ENCODE measurements around the gene APOL4.
A peak's percentile ranks its signal among the peaks of the same experiment; 100 is the strongest.
"Not testable (repeated sequence)": the region's sequence is repeated elsewhere in the genome, so short reads cannot be mapped to it uniquely, and the experiment has no call there.

The APOL4 gene

DNA sequence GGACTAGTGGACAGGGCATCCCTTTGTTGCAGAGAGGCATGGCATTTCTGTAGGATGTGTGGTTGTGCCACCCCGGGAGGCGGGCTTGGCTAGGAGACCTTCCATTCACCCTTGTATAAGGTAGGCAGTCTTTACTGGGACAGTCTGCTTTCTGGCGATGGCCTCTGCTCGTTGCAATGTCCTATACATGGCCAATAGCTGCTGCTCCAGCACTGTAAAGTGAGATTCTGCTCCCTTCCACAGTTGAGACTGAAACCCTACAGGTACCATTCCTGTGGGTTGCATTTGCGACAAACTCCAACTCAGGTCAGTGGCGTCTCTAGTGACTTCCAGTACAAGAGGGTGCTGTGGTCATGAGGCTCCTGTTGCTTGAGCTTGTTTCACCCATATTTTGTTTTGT is 20.7 kb downstream of the APOL4 start:
- no peak for DNase-seq

DNA sequence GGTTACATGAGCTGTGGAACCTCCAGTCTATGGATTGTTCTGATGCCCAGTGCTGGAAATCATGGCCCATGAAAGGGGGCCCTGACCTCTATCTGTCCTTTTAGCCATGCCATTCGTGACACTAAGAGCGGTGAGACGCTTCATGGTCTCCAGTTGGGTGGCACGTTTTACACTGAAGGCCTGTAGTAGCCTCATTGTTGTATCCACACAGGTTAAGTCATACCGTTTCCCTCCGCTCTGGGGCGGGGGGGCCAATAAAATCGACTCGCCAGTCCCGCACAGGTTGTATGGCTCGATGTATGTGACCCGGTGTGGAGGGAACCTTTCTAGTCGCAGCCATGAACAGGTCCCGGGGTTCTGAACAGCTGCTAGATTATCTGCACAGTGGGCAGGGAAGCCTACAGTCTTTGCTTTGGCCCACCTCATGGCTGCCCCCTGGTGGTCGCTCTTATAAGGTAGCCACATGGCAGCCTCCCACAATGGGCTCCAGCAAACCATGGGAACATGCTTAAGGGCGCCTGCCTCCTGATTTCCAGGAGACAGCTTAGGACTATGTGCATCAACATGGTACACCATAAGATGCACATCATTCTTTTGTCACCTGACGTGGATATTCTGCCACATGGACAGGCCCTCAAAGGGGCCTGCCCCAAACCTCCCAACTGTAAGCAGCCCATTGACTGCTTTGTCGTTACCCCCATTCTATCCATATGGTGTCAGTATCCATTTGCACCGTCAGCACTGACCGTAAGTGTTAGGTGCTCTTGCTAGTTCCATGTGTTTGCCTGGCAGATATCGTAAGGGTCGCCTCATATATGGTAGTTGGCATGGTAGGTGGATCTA is 21.4 kb downstream of the APOL4 start:
- peak; percentile 91 for DNase-seq

DNA sequence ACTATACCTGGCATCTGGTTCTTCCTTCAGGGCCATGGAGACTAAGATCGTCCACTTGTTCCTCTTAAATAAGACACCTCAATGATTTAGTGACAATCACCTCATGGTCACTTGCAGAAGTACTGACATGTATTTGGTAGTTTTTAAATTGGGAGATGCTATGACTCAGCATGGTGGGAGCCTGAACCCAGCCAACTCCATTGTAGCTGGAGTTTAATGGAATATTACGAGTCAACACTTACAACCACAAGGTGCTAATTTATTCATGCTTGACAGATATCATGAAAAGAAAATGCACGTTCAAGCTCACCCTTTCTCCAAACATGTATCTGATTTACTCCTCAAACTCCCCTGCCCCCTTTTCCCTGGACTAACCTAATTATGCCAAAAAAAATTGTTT is 24.4 kb downstream of the APOL4 start:
- no peak for DNase-seq

DNA sequence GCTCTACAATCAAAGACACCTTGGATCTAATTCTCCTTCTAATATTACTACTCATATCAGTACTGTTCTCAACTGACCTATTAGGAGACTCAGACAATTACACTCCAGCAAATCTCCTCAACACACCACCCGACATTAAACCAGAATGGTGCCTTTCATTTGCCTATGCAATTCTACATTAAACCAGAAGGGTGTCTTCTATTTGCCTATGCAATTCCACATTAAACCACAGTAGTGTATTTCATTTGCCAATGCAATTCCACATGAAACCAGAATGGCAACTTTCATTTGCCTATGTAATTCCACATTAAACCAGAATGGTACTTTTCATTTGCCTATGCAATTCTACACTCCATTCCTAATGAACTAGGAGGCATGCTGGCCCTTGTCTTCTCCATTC is 25.7 kb downstream of the APOL4 start:
- DNase-seq = no peak

DNA sequence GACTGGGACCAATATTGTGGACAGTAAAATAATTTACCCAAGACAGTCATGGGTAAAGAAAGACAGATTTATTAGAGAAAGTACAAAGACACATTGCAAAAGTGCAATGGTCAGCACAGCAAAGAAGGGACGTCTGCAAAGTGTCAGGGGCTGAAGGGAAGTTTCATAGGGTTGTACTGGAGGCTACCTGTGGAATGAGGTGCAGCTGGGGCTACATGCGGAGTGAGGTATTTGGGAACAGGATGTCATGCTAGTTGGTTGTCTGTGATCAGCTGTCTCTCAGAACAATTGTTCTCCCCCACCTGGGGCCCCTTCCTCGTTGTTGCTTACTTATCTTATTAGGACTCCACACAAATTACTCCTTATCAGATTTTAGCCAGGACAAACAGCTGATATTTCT is 29.7 kb downstream of the APOL4 start:
- DNase-seq = no peak

DNA sequence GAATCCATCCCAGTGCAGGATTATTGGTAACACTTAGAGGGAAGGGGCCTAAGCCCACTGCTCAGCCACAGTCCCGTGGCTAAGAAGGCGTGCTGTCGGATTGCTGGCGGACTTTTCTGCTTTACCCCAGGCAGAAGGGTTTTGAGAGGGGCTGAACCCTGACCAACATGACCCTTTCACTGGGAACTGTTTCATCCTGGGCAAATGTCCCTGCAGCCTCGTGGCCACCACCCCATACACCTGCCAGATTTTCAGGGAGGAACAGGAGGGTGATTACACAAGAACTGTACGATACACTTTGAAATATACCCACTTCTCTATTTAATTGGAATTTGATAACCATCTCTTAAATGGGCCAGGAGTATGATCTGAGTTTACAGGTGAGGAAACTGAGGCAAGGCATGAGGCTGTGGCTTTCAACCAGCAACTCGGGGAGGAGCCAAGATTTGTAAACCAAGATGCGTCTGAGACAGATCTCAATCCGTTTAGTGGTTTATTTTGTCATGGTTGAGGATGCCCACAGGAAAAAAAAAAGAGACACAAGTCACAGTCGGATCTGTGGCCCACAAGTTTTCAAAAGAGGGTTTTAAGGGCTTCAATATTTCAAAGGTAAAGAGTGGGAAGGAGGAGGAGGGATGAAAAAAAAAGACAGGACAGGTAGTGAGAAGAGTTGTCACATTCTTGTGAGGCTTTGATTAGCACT is 34.9 kb downstream of the APOL4 start:
- no peak for DNase-seq

DNA sequence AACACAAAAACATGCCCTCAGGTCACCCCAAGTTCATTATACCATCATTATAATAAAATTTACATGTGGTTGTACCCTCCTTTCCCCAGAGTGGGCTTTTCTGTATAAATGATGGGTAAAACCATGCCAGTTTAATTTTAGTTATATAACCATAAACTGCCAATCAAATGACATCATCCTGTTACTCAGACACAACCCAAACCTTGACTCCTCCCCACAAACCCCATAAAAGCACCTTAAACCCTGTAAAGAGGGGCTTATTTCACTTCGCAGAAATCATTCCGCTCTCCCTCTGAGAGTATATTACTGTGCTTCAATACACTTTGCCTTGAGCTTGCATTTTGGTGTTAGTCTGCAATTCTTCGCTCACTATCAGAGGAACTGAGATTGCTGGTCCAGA is 35.5 kb downstream of the APOL4 start:
- no peak for DNase-seq

DNA sequence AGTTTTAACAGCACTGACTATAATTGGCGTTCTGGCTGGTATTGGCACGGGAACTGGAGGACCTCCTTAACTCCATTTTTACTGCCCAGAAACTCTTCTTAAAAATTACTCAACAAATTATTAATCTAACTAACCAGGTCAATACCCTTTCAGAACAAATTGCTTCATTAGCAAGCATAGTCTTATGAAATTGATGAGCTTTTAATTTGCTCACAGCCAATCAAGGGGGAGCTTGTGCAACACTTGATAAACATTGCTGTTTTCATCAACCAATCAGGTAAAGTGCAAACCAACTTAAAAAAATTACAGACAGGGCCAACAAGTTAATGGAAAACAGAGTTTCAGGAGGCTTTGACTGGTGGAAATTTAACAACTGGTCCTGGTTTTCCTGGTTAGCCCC is 36.5 kb downstream of the APOL4 start:
- DNase-seq = no peak

DNA sequence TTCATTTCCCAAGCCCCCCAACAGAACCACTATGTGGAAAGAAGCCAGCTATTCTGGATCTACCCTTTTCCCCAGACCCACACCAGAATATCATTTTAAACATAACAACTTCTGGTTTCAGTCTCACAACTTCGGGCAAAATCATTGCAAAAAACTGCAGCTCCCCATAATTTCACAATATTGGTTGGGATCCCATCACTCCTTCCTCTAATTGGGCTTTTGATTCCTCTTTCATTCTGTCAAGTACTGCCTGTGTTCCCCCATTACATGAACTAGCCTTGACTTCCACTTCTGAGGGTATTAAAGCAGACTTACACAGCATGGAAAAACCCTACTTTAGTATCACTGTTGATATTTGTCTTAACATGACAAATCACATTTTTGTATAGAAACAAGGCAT is 37.0 kb downstream of the APOL4 start:
- DNase-seq = no peak

DNA sequence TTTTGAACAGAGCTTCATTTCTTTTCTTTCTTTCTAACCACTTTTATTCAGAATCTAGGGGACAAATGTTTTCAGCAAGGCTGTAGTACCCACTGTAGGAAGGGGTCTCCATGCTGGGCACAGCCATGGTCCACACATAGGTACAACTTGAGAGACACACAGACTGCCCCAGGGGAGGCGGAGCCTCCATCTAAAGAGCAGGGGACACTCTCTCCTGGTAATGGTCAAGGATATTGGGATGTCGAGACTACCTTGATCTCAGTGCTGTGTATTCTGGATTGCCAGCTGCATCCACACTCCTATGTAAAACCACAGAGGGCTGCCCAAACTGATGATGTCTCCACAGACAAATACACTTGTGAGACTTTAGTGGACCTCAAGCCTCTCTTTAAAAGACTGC is 38.1 kb downstream of the APOL4 start:
- no peak for DNase-seq

DNA sequence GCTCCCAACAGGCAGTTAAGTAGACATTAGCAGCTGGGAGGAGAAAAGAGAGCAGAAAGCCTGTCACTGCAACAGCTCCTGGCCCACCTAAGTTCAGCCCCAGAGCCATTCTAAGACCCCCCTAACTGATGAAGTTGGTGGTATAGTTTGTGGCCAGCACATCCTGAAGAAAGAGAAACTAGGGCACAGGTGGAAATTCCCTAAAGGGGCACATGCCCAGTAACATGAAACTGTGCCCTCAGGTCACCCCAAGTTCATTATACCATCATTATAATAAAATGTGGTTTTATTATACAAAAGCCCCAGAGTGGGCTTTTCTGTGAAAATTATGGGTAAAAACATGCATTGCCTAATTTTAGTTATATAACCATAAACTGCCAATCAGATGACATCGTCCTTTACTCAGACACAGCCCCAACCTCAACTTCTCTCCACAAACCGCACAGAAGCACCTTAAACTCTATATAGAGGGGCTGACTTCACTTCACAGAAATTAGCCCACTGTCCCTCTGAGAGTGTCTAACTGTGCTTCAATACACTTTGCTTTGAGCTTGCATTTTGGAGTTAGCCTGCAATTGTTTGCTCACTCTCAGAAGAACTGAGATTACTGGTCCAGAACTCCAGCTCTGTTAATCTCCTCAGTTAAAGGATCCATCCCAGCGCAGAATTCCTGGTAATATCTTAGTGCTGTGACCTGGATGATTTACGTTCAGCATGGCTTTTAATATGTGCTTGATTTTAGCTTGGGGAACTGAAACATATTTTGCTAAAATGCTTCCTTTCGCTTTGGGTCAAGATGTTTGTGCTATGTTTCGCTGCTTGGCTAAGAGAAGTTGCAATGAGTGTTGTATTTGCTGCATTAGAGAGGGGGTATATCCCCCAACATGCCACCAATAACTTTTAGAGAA is 39.2 kb downstream of the APOL4 start:
- DNase-seq = no peak

DNA sequence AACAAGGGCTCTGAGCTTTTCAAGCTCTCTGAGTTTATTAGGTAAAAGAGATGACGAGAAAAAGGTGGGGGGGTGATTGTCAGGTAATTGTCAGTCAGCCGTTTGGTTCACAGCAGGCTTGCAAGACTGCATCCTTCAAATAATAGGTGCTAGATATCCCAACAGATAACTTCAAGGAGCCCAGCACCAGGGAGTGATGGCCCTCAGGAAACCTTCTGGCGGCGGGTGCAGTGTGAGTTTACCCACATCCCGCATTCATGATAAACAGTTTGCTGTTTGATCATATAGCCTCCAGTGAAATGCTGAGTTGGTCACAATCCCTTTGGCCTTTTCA is 39.8 kb downstream of the APOL4 start:
- not testable (repeated sequence) for DNase-seq

DNA sequence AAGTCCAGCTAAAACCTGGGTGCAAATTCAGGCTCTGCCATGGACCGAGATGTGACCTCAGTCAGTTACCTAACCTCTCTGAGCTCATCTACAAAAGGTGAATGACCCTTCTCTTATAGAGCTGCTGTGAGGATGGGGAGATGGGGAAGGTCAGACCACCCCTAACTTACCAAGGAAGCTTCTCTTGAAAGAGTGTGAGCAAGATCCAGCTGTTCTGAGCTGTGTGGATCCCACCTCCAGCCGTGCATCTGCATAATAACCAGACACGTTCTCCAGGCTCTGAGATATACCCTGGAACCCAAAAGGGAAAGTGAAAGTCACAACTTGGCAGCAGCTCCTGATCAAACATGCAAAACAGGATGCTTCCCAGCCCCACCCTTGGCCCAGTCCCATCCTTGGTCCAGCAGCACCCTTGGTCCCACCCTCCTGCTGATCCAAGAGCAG is 41.1 kb downstream of the APOL4 start, which contains the start of gene APOL3:
Gene APOL3 (minus strand): TSS at position 257 of the 444 bp plus-strand sequence. CDS start 11,700 bp downstream, outside the sequence.
- DNase-seq = peak; percentile 43

DNA sequence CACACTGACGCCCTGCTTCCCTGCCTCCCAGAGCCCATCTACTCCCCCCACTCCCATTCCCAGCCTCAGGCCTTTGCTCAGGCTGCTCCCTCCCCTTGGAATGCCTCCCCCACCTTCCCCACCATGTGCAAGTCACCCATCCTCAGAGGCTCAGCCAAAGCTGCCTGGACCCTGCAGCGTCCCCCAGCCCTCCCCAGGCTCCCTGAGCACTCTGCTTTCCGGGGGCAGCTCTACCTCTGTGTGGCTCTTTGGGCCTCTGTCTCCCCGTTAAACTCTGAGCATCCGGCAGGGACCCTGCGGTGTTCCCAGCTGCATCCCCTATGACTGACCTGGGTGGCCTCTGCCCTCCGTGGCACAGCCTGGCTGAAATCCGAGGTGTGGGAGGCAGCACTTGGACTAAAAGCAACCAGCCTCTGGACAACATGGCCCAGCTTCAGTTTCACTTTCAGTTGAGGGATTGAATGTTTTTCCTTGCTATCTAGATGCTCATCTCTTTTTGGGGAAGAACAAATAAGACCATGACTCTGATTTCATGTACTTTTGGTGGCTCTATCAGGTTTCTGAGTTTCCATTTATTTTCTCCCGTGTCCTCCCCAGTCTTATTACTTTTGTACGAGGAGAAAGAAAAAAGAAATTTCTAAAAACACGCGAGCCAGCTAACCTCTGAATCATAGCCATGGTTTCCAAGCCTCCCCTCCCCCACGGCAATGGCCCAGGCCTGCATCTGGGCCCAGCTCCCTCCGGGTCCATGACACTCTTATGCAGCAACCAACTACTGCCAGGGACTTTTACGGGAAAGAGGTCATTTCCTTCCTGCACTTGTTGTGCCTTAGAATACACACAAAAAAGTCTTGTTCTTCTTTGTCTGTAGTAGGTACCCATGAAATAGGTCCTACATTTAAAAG is 44.8 kb downstream of the APOL4 start:
- DNase-seq = peak; percentile 81

DNA sequence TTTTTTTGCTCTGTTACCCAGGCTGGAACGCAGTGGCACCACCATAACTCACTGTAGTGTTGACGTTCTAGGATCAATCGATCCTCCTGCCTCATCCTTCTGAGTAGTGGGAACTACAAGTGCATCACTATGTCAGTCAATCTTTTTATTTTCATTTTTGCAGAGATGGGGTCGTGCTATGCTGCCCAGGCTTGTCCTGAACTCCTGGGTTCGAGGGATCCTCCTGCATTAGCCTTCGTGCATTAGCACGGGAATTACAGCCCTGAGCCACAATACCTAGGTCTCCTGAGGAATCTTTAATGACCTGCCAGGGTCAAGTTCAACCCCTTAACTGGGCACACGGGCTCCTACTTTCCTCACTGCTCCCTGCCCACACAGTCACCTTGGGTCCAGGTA is 45.5 kb downstream of the APOL4 start:
- DNase-seq = no peak

DNA sequence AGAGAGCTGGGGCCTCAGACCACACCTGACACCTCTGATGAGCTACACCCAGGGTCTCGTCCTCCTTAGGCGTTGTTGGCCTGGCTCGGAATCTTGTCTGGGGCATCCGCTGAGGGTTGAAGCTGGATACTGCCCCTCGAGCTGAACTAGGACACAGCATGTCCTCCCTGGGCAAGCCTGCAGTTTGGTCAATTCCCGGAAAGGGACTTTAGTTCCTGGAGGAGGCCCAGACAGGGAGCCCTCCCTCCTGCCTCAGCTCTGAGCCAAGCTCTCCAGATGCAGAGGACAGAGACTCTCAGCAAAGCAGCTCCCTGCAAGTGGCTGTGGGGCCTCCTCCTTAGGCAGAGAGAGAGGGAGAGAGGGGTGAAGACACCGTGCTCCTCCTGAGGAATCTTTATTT is 45.9 kb downstream of the APOL4 start:
- no peak for DNase-seq

DNA sequence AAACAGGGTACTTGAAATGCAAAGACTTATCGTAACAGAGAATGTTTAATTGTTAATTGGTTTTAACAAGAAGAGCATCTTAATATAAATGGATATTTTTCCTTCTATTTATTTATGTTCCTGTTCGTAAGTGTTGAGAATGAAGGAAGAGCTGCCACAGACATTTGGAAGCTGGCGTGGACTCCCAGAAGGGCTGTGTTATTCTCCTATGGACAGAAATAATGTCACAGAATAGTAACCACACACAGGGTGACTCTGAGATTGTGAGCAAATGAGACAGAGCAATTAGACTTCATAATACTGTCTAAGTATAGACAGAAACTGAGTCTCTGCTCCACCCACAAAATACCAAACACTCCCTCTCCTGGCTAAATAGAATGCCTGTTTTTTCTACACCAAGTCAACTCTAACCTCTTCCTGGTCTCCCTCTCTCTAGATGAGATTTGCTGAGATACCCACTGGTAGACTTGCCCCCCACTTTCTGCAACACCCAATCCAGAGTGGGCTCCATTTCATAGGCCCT is 47.1 kb downstream of the APOL4 start:
- no peak for DNase-seq

DNA sequence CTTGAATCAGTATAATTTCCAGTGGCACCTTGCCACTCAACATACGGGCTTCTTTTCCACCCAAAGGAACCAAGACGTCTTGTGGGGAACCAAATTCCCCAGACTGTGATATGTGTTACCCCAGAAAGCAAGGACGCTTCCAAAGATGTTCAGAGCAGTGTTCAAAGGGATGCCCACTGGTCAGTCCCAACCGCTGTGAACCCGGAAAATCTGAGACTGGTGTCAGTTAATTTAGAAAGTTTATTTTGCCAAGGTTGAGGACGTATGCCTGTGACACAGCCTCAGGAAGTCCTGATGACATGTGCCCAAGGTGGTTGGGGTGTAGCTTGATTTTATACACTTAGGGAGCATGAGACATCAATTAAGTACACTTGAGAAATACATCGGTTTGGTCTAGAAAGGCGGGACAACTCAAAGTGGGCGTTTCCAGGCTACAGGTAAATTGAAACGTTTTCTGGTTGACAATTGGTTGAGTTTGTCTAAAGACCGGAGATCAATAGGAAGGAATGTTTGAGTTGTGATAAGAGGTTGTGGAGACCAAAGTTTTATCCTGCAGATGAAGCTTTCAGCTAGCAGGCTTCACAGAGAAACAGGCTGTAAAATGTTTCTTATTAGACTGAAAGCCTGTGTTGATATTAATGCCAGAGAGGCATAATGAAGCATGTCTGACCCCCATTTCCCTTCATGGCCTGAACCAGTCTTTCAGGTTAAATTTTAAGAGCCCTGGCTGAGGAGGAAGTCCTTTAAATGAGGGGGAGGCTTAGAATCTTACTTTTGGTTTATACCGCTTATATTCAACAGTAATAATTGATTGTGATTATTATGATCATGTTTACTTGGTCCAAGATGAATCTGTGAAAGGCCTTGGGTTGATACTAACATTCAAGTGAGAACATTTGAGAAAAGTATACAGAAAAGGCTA is 47.8 kb downstream of the APOL4 start:
- DNase-seq = no peak

DNA sequence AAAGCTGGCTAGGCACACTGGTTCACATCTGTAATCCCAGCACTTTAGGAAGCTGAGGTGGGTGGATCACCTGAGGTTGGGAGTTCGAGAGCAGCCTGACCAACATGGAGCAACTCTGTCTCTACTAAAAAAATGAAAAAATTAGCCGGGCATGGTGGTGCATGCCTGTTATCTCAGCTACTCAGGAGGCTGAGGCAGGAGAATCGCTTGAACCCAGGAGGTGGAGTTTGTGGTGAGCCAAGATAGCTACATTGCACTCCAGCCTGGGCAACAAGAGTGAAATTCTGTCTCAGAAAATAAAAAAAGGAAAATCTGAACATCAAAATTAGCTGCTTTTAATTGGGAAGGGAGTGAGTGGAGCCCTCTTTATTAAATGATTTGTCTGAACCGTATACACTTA is 48.8 kb downstream of the APOL4 start:
- DNase-seq = not testable (repeated sequence)

DNA sequence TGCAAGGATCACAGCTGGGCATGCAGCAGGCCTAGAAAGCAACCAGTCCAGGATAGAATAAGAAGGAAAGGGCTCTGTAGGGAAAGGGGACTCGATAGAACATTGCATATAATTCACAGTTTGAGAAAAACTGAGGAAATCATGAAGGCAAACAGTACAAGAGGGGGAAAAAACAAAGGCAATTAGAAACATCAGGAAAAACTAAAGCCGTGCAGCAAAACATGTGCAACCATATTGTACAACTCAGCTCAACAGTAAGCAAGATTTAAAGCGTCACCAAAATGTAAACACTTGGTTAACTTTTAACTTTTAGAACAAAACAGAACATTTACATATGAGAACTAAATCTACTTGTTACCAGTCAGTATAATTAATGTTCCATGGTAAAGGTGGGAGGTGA is 49.5 kb downstream of the APOL4 start:
- DNase-seq = no peak
